GM19328 (cell line): ENCODE measurements around the gene AKAP13.
"Not testable (repeated sequence)": the region's sequence is repeated elsewhere in the genome, so short reads cannot be mapped to it uniquely, and the experiment has no call there.

Experiments used
- ATAC-seq: cut with Tn5 transposase; IDR thresholded peaks from one replicate; pipeline ENCODE4 v1.9.1; 2021; ENCODE audit warnings: mild to moderate bottlenecking, moderate library complexity; ENCODE audit not compliant: unreplicated experiment

AKAP13 gene

GRCh38 chr15:85636351-85636750 lies 255.9 kb downstream of the AKAP13 start:
- ATAC-seq = no peak

- no peak for ATAC-seq
These were observed 259.5 kb downstream of the AKAP13 start for GRCh38 chr15:85639752-85640381.

GRCh38 chr15:85642065-85642692 lies 261.8 kb downstream of the AKAP13 start:
- ATAC-seq = no peak

- ATAC-seq = no peak
These were observed 262.3 kb downstream of the AKAP13 start for GRCh38 chr15:85642693-85643066.

- no peak for ATAC-seq
These were observed 266.2 kb downstream of the AKAP13 start for GRCh38 chr15:85646538-85647091.

- ATAC-seq = no peak
These were observed 269.0 kb downstream of the AKAP13 start for GRCh38 chr15:85649372-85649771.

- ATAC-seq = no peak
These were observed 271.1 kb downstream of the AKAP13 start for GRCh38 chr15:85651548-85651947.

- no peak for ATAC-seq
These were observed 272.1 kb downstream of the AKAP13 start for GRCh38 chr15:85652457-85652856.

- ATAC-seq = no peak
These were observed 276.7 kb downstream of the AKAP13 start for GRCh38 chr15:85657132-85657531.

GRCh38 chr15:85658816-85659215 lies 278.4 kb downstream of the AKAP13 start:
- ATAC-seq = no peak

- no peak for ATAC-seq
These were observed 281.5 kb downstream of the AKAP13 start for GRCh38 chr15:85661859-85662258.

GRCh38 chr15:85665677-85666076 lies 285.3 kb downstream of the AKAP13 start:
- ATAC-seq = not testable (repeated sequence)

GRCh38 chr15:85667491-85668424 lies 287.4 kb downstream of the AKAP13 start:
- peak; percentile 72 for ATAC-seq

GRCh38 chr15:85671156-85671555 lies 290.8 kb downstream of the AKAP13 start:
- no peak for ATAC-seq

- ATAC-seq = no peak
These were observed 292.1 kb downstream of the AKAP13 start for GRCh38 chr15:85672332-85673084.

- no peak for ATAC-seq
These were observed 292.9 kb downstream of the AKAP13 start for GRCh38 chr15:85673326-85673725.

- ATAC-seq = no peak
These were observed 296.1 kb downstream of the AKAP13 start for GRCh38 chr15:85676342-85677098.

GRCh38 chr15:85679231-85679630 lies 298.8 kb downstream of the AKAP13 start:
- ATAC-seq = no peak

GRCh38 chr15:85681386-85681785 lies 301.0 kb downstream of the AKAP13 start:
- ATAC-seq = no peak

GRCh38 chr15:85684174-85684710 lies 303.8 kb downstream of the AKAP13 start:
- no peak for ATAC-seq
